A549 (cell line): ENCODE measurements around the gene ADISSP.

Experiments
- BHLHE40 ChIP-seq: IDR thresholded peaks from 2 replicates; pipeline ENCODE4 v1.6.1; 2012; ENCODE audit warnings: low read depth, low read length, inconsistent platforms
- NR3C1 ChIP-seq: fragments of >200 bp; sonication (Bioruptor Twin); formaldehyde crosslinking; IDR thresholded peaks from 3 replicates; pipeline ENCODE4 v1.6.1; 2017
- POLR2A ChIP-seq: IDR thresholded peaks from 2 replicates; pipeline ENCODE4 v1.6.1; 2012; ENCODE audit warnings: mild to moderate bottlenecking, low read length
- SREBF2 ChIP-seq: fragments of 450-650 bp; IDR thresholded peaks from 2 replicates; pipeline ENCODE4 v1.6.1; 2014; ENCODE audit warnings: mild to moderate bottlenecking, moderate library complexity

- TF ChIP-seq NR3C1 (no peak), SREBF2 (no peak), POLR2A (peak; percentile 19), BHLHE40 (0 out of 2 replicates have a peak, but pooled peaks have one; percentile 24)
Observed at GRCh38 chr20:3811467-3812258, 44.1 kb upstream of the ADISSP start.
